MM.1S (cell line): ENCODE results near the gene TBC1D10A.

ENCODE experiments used
- DNase-seq: peaks from one replicate; pipeline ENCODE4 v3.0.0-alpha.2; 2015
- H2AFZ ChIP-seq: fragments of 300-600 bp; sonication (generic); 2 replicates; pipeline ENCODE4 v1.6.0; 2016; ENCODE audit warnings: antibody characterized with exemption, low read length
- H3F3A ChIP-seq: fragments of 300-600 bp; sonication (generic); 2 replicates; pipeline ENCODE4 v1.6.1; 2016; ENCODE audit warnings: mild to moderate bottlenecking, antibody characterized with exemption, low read length, moderate library complexity, mixed read lengths; ENCODE audit not compliant: insufficient read depth
- H3K27ac ChIP-seq: fragments of 300-600 bp; sonication (generic); 2 replicates; pipeline ENCODE4 v1.5.1; 2016; ENCODE audit warnings: mild to moderate bottlenecking, low read length
- H3K27me3 ChIP-seq: fragments of 300-600 bp; sonication (generic); replicated peaks from 2 replicates; pipeline ENCODE4 v1.6.0; 2016; ENCODE audit warnings: low read length; ENCODE audit not compliant: insufficient read depth
- H3K36me3 ChIP-seq: fragments of 300-600 bp; sonication (generic); replicated peaks from 2 replicates; pipeline ENCODE4 v1.6.1; 2016; ENCODE audit warnings: mild to moderate bottlenecking, low read length, mixed read lengths; ENCODE audit not compliant: insufficient read depth
- H3K4me1 ChIP-seq: fragments of 300-600 bp; sonication (generic); 2 replicates; pipeline ENCODE4 v1.6.1; 2016; ENCODE audit warnings: low read length, mixed read lengths
- H3K4me2 ChIP-seq: fragments of 300-600 bp; sonication (generic); 2 replicates; pipeline ENCODE4 v1.6.0; 2016; ENCODE audit warnings: low read depth, low read length
- H3K4me3 ChIP-seq: fragments of 300-600 bp; sonication (generic); 2 replicates; pipeline ENCODE4 v1.5.1; 2016; ENCODE audit warnings: low read length, mixed read lengths
- H3K79me2 ChIP-seq: fragments of 300-600 bp; sonication (generic); 2 replicates; pipeline ENCODE4 v1.6.1; 2016; ENCODE audit warnings: mixed run types, low read length, mixed read lengths
- H3K9ac ChIP-seq: fragments of 300-600 bp; sonication (generic); 2 replicates; pipeline ENCODE4 v1.6.1; 2016; ENCODE audit warnings: low read length, mixed read lengths
- H3K9me2 ChIP-seq: fragments of 300-600 bp; sonication (generic); replicated peaks from 2 replicates; pipeline ENCODE4 v1.6.1; 2016; ENCODE audit warnings: mild to moderate bottlenecking, low read length, mixed read lengths; ENCODE audit not compliant: insufficient read depth
- H3K9me3 ChIP-seq: fragments of 300-600 bp; sonication (generic); replicated peaks from 2 replicates; pipeline ENCODE4 v1.6.1; 2016; ENCODE audit warnings: mild to moderate bottlenecking, low read length, mixed read lengths; ENCODE audit not compliant: insufficient read depth
- H4K20me1 ChIP-seq: fragments of 300-600 bp; sonication (generic); 2 replicates; pipeline ENCODE4 v1.6.1; 2016; ENCODE audit warnings: mild to moderate bottlenecking, low read length, moderate library complexity, mixed read lengths; ENCODE audit not compliant: insufficient read depth
- CTCF ChIP-seq: fragments of 300-600 bp; sonication (generic); IDR thresholded peaks from 2 replicates; pipeline ENCODE4 v1.5.1; 2016; ENCODE audit warnings: antibody characterized with exemption, low read length, mixed read lengths
- EZH2 ChIP-seq: fragments of 300-600 bp; sonication (generic); optimal IDR thresholded peaks from 2 replicates; pipeline ENCODE3; 2017; ENCODE audit warnings: low read depth, mild to moderate bottlenecking, antibody characterized with exemption, low read length, mixed read lengths
- EZH2phosphoT487 ChIP-seq: fragments of 300-600 bp; sonication (generic); IDR thresholded peaks from 2 replicates; pipeline ENCODE4 v1.6.1; 2018; ENCODE audit warnings: antibody characterized with exemption, low read length

TBC1D10A gene

GRCh38 chr22:30274437-30274812 lies 52.3 kb downstream of the TBC1D10A start:
- H3K27me3 ChIP-seq, result peaks cover 26% of the 10 kb centered on the region
- no peaks in the 10 kb centered on the region for H3K79me2 ChIP-seq
- H3K9me3 ChIP-seq, result no peaks in the 10 kb centered on the region
- H2AFZ ChIP-seq, result no peak overlapping the region
- DNase-seq, result no peak
- H3K9me2 ChIP-seq, result no peaks in the 10 kb centered on the region
- H3K36me3 ChIP-seq, result no peaks in the 10 kb centered on the region
- H3F3A ChIP-seq, result no peaks in the 10 kb centered on the region
- H3K4me1 ChIP-seq, result peaks cover 3% of the 10 kb centered on the region; the same call in 1 of the 2 replicates
- no peak overlapping the region for H3K4me2 ChIP-seq
- H4K20me1 ChIP-seq, result no peaks in the 10 kb centered on the region
- H3K27ac ChIP-seq, result no peak overlapping the region
- no peak overlapping the region for H3K4me3 ChIP-seq
- H3K9ac ChIP-seq, result no peak overlapping the region
- TF ChIP-seq EZH2 (no peak), EZH2phosphoT487 (no peak), CTCF (no peak)

- H3K36me3 ChIP-seq, result no peaks in the 10 kb centered on the region
- H3K79me2 ChIP-seq, result no peaks in the 10 kb centered on the region
- H3K4me1 ChIP-seq, result peaks cover 3% of the 10 kb centered on the region; the same call in 1 of the 2 replicates
- H3K9ac ChIP-seq, result no peak overlapping the region
- H3K9me3 ChIP-seq, result no peaks in the 10 kb centered on the region
- no peaks in the 10 kb centered on the region for H3K9me2 ChIP-seq
- no peak overlapping the region for H3K27ac ChIP-seq
- no peaks in the 10 kb centered on the region for H3F3A ChIP-seq
- H2AFZ ChIP-seq, result no peak overlapping the region
- no peaks in the 10 kb centered on the region for H4K20me1 ChIP-seq
- no peak overlapping the region for H3K4me3 ChIP-seq
- DNase-seq, result no peak
- no peak overlapping the region for H3K4me2 ChIP-seq
- H3K27me3 ChIP-seq, result peaks cover 26% of the 10 kb centered on the region
- TF ChIP-seq EZH2phosphoT487, result no peak
- no peak for TF ChIP-seq EZH2
- TF ChIP-seq CTCF, result no peak
These were observed 52.9 kb downstream of the TBC1D10A start for GRCh38 chr22:30273711-30274436.

- Histone ChIP-seq H3K36me3 (no peaks in the 10 kb centered on the region), H3K4me1 (peaks cover 3% of the 10 kb centered on the region; the same call in 1 of the 2 replicates), H3K9me2 (no peaks in the 10 kb centered on the region), H3K27ac (no peak overlapping the region), H2AFZ (no peak overlapping the region), H3K9ac (no peak overlapping the region), H3K9me3 (no peaks in the 10 kb centered on the region), H3K4me2 (no peak overlapping the region), H4K20me1 (no peaks in the 10 kb centered on the region), H3K79me2 (no peaks in the 10 kb centered on the region), H3K27me3 (peaks cover 25% of the 10 kb centered on the region), H3F3A (no peaks in the 10 kb centered on the region), H3K4me3 (no peak overlapping the region)
- TF ChIP-seq CTCF (no peak), EZH2 (no peak)
- DNase-seq, result no peak
These were observed 53.8 kb downstream of the TBC1D10A start for GRCh38 chr22:30272781-30273601.
